Measurements from ENCODE around the gene PDS5B.
"Not testable (repeated sequence)": the region's sequence is repeated elsewhere in the genome, so short reads cannot be mapped to it uniquely, and the experiment has no call there.

The PDS5B gene

GRCh38 chr13:32796754-32797153, 210.5 kb downstream of the PDS5B start:
- no peak for DNase-seq (ENCODE audit: low read depth)

- DNase-seq (ENCODE audit: low read depth) = no peak
Observed at GRCh38 chr13:32802159-32802558, 215.9 kb downstream of the PDS5B start.

DNA sequence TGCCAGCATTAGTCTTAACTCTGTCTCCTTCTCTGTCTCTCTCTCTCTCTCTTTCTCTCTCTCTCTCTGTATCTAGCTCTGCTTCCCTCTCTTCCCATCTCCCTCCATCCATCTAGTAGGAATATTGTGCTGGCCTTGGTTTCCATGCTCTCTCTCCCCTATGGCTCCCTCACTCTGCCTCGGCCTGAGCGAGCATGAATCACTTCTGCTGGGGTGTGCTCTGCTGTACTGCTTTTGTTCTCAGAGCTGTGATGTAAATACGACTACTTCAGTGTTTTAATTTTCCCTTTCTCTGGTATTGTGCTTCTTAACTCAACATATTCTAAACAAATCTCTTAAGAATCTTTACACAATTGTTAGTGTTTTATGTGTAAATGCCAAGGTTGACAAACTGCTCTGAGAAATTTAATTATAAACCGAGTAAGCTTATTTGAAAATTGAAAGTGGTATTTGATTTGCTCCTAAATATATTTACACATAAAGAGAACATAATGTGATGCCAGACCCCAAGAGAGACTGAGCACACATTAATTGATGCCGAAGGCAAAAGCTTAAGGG, 218.5 kb downstream of the PDS5B start:
- no peak for DNase-seq (ENCODE audit: low read depth)

- DNase-seq (ENCODE audit: low read depth) = no peak
Observed at GRCh38 chr13:32811297-32811800, 225.1 kb downstream of the PDS5B start.

- no peak for DNase-seq (ENCODE audit: low read depth)
Observed at GRCh38 chr13:32821149-32821688, 235.0 kb downstream of the PDS5B start.

DNA sequence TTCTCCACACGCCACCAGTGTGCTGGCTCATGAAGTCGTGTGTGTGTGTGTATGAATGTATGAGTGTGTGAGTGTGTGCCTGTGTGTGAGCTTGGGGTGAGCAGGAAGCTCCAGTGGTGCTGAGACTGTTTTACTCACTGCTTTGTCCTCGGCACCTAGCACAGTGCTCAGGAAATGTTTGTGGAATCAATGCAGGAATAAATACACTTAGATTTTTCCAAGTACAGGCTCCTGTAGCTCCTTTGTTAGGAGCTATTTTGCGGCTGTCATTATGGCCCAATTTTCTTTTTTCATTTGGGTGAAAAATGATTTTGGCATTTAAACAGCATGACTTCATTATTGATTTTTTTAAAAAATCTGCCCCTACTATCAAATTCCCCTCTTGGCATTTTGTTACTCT, 236.5 kb downstream of the PDS5B start:
- no peak for DNase-seq (ENCODE audit: low read depth)

DNA sequence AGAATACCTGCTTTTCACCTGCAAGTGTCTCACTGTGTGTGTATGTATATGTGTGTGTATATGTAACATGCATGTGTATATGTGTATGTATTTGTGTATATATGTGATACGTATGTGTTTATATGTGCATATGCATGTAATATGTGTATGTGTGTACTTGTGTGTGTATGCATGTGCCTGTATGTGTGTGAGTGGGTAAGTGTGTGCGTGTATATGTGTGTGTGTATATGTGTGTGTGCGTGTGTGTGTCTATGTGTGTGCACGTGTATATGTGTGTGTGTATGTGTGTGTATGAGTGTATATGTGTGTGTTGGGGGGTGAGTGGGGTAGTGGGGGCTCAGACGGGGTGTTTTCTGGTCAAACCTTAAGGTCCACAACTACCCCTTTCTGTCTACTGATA, 237.3 kb downstream of the PDS5B start:
- no peak for DNase-seq (ENCODE audit: low read depth)

DNA sequence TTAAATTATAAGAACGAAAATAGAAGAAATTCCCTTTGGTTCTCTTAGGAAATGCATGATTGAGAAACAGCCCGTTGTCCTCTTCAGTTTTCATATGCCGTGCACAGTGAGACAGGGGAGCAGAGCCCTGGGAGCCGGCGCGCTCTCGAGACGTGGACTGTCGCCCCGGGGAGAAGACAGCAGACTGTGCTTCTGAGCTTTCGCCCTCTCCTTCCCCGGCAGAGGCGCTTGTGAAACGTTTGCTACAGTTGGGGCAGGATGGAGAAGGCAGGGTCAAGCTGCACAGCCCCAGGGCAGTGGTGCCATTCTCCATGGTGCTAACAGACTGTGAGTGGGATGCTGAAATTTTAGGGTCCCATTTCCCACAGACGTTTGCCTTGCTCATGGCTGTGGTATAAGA, 237.8 kb downstream of the PDS5B start:
- no peak for DNase-seq (ENCODE audit: low read depth)

GRCh38 chr13:32824675-32825074, 238.4 kb downstream of the PDS5B start:
- no peak for DNase-seq (ENCODE audit: low read depth)

DNA sequence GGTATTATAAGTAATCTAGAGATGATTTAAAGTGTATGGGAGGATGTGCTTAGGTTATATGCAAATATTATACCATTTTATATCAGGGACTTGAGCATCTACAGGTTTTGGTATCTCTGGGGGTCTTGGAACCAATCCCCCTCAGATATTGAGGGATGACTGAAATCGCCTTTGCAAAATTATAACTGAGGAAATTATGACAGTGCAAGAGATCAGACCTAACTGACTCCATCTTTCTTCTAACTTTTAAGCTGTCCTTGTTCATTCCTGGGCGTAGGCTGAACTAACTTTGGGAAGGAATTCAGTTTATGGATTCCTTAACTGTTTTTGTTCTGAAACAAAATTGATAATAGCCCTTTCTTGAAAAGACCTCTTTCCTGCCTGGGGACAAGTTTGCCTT, 239.2 kb downstream of the PDS5B start:
- DNase-seq (ENCODE audit: low read depth) = no peak

DNA sequence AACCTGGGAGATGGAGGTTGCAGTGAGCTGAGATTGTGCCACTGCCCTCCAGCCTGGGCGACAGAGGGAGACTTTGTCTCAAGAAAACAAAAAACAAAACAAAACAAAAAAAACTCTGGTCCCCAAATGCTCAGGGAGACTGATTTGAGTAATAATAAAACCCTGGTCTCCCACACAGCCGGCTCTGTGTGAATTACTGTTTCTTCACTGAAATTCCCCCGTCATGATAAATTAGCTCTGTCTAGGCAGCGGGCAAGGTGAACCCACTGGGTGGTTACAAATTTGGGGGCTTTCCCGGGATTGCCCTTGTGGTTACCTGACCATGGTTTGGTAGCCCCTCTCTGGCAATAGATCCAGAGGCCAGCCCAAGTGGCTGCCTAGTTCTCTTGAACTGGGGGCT, 240.1 kb downstream of the PDS5B start:
- DNase-seq (ENCODE audit: low read depth) = not testable (repeated sequence)

Measured in stimulated activated CD8-positive, alpha-beta memory T cell treated with anti-CD3 and anti-CD28 coated beads, Interleukin-12 subunit alpha, Interleukin-12 subunit beta, amount 100 ng/mL, for 1 hour (primary cell).